GM18867 (cell line): Measurements from ENCODE around the gene TUBA4B.

Source experiments
- ATAC-seq: cut with Tn5 transposase; IDR thresholded peaks from one replicate; pipeline ENCODE4 v1.9.1; 2021; ENCODE audit warnings: mild to moderate bottlenecking, moderate library complexity; ENCODE audit not compliant: unreplicated experiment

TUBA4B gene

DNA sequence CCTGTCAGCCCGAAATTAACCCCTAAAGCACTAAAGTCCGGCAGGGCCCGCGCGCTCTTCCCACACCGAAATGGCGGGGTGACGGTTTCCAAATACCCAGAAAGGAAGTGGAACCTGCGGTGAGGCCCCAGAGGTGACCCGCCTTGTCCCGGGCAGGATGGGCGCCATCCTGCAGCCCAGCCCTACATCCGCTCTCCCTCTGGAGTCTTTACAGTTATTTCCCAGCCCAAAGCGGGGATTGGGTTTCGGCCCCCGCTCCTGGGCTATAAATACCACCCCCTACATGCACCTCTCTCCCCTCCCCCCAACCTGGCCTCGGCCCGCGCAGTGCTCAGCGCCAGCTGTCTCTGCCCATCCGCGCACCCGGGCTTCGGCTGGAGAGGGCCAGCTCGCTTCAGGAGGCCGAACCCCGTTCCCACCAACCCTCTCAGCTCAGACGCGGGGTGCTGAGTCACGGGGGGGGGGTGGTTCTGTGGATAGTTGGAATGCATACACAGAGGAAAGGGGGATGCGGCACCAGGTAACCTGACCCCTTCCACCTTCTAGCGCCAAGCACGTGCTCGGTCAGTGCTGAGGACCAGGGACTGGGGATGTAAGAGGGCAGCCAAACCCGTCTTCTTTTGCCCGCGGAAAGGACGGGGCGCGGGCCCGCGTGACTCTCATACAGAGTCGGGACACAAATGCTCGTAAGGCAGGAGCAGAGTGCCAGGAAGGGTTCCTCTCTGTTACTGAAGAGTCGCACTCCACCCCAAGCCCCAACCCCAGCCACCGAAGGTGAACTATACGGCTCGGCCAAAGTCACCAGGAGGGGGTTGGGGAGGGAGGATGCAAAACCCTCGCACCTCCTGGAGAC is at the start of gene TUBA4B:
TSS of gene TUBA4B (plus strand) at position 344 of the 853 bp plus-strand sequence. CDS start at position 509, 165 bp downstream.
- no peak for ATAC-seq

- no peak for ATAC-seq
Observed at GRCh38 chr2:219204425-219205164, 48.4 kb upstream of the TUBA4B start.

- no peak for ATAC-seq
Observed at GRCh38 chr2:219205165-219205538, 47.9 kb upstream of the TUBA4B start.

DNA sequence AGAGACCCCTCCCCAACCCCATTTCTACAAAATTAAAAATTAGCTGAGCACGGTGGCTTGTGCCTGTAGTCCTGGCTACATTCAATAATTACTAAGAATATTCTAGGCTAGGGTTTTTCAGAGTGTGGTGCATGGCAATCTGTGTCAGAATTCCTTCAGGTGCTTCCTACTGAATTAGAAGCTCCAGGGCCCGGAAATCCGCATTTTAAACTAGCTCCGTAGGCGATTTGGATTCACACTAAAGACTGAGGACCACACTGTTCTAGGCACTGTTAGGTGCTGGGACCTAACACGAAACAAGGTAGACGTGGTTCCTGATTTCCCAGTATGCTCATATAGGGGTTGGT is 47.1 kb upstream of the TUBA4B start:
- ATAC-seq = no peak

- ATAC-seq = peak; percentile 96
Observed at GRCh38 chr2:219206328-219207133, 46.5 kb upstream of the TUBA4B start, which contains the start of gene ZFAND2B. ZFAND2B (plus strand) TSS chr2:219206782; CDS start chr2:219206988, 206 bp downstream.

DNA sequence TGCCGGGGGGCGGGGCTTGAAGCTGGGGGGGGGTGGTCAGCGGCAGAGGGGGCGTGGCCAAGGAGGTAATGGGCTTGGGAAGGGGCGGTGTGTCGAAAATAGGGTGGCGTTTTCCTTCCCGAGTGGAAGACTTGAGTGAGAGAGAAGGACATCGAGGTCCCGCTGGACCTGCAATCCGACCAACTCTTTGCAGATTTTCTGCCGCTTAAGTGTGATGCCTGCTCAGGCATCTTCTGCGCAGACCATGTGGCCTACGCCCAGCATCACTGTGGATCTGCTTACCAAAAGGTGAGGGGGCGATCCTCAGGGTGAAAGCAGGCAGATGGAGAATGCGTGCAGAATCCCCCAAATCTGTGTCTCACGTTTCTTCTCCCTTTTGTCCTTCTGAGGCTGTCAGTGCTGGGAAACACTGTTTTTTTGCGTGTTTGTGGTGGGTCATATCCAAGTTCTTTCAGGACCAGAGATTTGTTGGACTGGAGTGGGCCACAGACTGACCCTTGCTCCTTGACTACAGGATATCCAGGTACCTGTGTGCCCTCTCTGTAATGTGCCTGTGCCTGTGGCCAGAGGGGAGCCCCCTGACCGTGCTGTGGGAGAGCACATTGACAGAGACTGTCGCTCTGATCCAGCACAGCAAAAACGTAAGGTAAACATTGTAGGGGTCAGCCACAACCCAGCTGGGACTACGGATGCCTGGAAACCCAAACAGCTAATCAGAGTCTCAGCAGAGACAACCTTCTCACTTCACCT is 45.7 kb upstream of the TUBA4B start:
- ATAC-seq = no peak

DNA sequence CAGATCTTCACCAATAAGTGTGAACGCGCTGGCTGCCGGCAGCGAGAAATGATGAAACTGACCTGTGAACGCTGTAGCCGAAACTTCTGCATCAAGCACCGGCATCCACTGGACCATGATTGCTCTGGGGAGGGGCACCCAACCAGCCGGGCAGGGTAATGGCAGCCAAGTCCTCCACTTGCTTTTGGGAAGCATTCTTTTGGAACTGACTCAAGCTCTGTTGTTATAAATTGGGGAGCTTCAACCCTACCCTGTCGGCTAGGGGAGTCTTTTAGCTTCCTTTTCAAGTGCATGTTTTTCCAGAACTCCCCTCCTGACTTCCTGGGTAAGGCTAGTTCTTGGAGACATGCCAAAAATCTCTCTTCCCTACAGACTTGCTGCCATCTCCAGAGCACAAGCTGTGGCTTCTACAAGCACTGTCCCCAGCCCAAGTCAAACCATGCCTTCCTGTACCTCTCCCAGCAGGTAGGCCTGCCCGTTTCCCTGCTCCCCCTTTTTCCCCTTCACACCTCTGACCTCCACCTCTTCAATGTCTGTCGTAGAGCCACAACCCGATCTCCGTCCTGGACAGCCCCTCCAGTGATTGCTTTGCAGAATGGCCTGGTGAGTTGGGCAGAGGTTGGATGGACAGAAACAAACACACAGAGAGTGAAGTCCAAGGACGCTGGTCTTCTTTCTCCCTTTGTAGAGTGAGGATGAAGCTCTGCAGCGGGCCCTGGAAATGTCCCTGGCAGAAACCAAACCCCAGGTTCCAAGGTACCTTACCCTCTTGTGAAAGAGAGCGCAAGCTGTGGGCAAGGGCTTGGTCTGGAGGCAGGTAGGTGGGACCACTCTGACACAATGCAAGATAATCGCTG is 44.9 kb upstream of the TUBA4B start:
- no peak for ATAC-seq

- no peak for ATAC-seq
Observed at GRCh38 chr2:219209236-219210195, 43.5 kb upstream of the TUBA4B start.

DNA sequence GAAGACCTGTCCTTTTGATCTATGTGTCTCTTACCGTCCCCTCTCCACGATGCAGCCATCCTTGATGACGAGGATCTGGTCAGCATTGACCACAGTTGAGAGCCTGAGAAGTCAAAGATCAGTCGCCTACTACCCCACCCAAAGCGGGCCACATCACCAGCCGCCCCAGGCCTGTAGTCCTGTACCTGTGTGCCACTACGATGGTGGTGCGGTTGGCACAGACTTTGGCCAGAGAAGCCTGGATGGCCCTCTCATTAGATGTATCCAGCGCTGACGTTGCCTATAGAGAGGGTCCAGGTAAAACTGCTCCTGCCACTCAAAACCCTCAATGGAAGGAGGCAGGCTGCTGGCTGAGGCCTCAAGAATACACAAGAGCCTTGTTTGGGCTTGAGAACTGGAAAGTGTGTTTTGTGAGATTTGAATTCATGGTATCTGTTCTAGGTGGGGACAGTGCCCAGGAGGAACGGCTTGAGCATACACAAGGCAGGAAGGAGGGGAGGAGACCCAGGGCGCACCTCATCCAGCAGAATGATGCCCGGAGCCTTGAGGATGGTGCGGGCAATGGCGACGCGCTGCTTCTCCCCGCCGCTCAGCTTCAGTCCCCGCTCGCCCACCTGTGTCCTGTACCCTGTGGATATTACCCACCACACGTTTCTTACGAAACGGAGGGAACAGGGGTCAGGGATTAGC is 42.7 kb upstream of the TUBA4B start:
- ATAC-seq = no peak

DNA sequence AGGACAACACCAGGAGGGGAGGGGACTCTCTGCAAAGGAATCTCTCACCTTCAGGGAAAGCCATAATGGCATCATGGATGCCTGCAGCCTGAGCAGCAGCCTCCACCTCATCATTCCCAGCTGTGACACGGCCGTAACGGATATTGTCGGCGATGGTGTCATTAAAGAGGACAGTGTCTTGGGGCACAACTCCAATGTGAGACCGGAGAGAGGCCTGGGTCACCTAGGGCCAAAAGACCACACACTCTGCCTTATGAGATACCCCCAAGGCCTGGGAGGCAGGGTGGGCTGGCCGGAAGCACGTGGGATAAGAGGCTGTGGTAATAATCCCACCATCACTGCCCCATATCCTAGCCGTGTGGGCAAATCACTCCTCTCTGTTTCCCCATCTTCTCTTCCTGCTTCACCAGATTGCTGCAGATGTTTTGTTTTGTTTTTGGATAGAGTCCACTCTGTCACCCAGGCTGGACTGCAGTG is 42.1 kb upstream of the TUBA4B start:
- ATAC-seq = no peak

DNA sequence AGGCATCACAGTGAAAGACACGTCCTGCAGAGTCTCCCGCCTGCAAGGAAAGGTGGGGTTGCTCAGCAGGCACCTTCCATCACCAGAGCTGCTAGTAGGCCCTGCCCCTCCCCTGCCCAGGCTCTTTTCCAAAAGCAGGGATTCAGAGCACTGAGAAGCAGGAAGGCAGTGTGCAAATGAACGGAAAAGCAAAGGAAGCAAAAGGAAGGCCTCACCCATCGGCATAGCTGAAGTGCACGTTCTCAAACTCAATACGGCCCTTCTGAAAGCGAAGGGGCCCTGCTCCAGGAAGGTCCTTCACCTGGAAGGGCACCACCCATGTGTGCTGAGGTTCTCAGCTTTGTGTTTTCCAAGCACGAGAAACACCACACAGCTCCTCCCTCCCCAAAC is 40.0 kb upstream of the TUBA4B start:
- ATAC-seq = no peak

GRCh38 chr2:219213486-219214071 is 39.5 kb upstream of the TUBA4B start:
- no peak for ATAC-seq

- no peak for ATAC-seq
Observed at GRCh38 chr2:219214141-219214540, 38.9 kb upstream of the TUBA4B start.

DNA sequence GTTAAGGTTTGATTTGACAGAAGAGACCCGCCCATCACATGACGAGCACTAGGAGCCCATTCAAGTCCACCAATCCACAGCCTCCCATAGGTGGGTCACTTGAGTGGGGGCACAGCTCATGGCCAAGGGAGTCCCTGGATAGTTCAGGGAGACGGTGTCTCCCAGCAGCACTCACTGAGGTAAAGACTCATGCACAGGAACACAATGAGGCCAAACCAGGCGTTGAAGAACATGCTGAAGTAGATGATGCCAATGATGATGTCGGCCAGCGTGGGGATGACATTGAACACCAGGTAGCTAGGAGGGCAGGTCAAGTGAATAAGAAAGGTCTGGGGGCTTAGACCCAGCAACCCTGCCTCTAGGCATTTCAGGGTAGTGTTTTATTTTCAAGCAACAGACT is 38.3 kb upstream of the TUBA4B start:
- no peak for ATAC-seq

DNA sequence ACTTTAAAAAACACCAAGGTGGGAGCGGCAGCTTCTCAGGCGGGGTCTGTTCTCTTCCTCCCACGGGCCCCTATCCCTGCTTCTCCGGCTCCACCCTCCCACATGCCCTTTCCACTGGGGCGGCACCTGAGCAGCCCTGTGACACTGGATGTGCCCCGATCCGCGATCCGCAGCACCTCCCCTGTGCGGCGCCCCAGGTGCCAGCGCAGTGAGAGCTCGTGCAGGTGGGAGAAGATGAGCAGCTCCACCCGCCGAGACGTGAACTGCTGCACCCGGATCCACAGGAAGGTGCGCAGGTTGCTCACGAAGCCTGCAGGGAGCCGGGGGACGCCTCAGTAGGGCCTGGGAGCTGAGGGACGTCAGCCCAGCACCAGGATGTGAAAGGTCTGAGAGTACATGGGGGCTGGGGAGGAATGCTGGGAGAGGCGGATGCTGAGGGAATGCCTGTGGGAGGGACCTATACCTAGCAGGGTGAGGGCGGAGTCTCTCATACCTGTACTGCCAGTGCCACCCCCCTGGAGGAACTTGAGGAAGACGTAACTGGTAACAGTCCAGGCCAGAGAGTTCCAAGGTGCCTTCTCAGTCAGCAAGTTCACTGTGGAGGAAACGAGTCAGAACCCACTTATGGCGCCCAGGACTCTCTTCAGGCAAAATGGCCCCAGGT is 37.0 kb upstream of the TUBA4B start:
- ATAC-seq = no peak

DNA sequence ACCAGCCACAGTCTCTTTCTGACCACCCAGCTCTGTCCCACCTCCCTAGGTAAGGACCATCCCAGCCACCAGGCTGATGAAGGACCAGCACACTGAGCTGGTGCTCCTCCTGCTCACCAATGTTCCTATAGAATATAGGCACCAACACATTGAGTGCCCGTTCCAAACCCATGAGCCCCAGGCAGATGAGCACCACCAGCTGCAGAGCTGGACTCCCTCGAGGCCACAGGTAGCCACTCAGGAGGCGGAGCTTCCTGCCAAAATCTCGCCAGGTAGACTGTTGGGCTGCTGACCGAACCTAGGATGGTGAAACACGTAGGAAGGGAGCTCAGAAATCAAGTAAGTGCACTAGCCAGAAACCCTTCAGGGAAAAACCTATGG is 36.5 kb upstream of the TUBA4B start:
- ATAC-seq = no peak

GRCh38 chr2:219218217-219218731 is 34.8 kb upstream of the TUBA4B start:
- ATAC-seq = peak; percentile 27
